Iris pigment epithelial cell (primary cell): ENCODE measurements around the gene OGFOD3.
"Not testable (repeated sequence)": the region's sequence is repeated elsewhere in the genome, so short reads cannot be mapped to it uniquely, and the experiment has no call there.

Source experiments
- DNase-seq: peaks from one replicate; pipeline ENCODE4 v3.0.0-alpha.2; 2011; ENCODE audit warnings: low read depth

OGFOD3 gene

GRCh38 chr17:82433560-82434215 lies 15.3 kb upstream of the OGFOD3 start:
- DNase-seq, result no peak

- DNase-seq, result no peak
Observed at GRCh38 chr17:82432017-82432416, 13.6 kb upstream of the OGFOD3 start.

GRCh38 chr17:82429824-82430223 lies 11.4 kb upstream of the OGFOD3 start:
- DNase-seq, result no peak

GRCh38 chr17:82428546-82428945 lies 10.2 kb upstream of the OGFOD3 start:
- no peak for DNase-seq

GRCh38 chr17:82424863-82425159 lies 6.4 kb upstream of the OGFOD3 start:
- DNase-seq, result no peak

- peak; percentile 49 for DNase-seq
Observed at GRCh38 chr17:82424001-82424862, 5.8 kb upstream of the OGFOD3 start.

- DNase-seq, result no peak
Observed at GRCh38 chr17:82419540-82419939, 1.2 kb upstream of the OGFOD3 start.

GRCh38 chr17:82416771-82417170 lies 1.6 kb downstream of the OGFOD3 start:
- DNase-seq, result no peak

GRCh38 chr17:82416264-82416663 lies 2.1 kb downstream of the OGFOD3 start:
- no peak for DNase-seq

- no peak for DNase-seq
Observed at GRCh38 chr17:82415786-82416185, 2.6 kb downstream of the OGFOD3 start.

GRCh38 chr17:82415336-82415735 lies 3.0 kb downstream of the OGFOD3 start:
- DNase-seq, result no peak

GRCh38 chr17:82414548-82415281 lies 3.7 kb downstream of the OGFOD3 start:
- DNase-seq, result peak; percentile 65

- DNase-seq, result no peak
Observed at GRCh38 chr17:82412535-82413520, 5.6 kb downstream of the OGFOD3 start.

GRCh38 chr17:82412081-82412480 lies 6.3 kb downstream of the OGFOD3 start:
- not testable (repeated sequence) for DNase-seq

- DNase-seq, result no peak
Observed at GRCh38 chr17:82411396-82412053, 6.9 kb downstream of the OGFOD3 start.

- no peak for DNase-seq
Observed at GRCh38 chr17:82410014-82410716, 8.2 kb downstream of the OGFOD3 start.

GRCh38 chr17:82408938-82409318 lies 9.5 kb downstream of the OGFOD3 start:
- DNase-seq, result no peak

GRCh38 chr17:82408288-82408937 lies 10.0 kb downstream of the OGFOD3 start:
- DNase-seq, result no peak

- peak; percentile 26 for DNase-seq
Observed at GRCh38 chr17:82407255-82407654, 11.1 kb downstream of the OGFOD3 start.

- DNase-seq, result no peak
Observed at GRCh38 chr17:82406131-82406671, 12.2 kb downstream of the OGFOD3 start.
